Measurements from ENCODE around the gene LRRC4C.

Gene LRRC4C

DNA sequence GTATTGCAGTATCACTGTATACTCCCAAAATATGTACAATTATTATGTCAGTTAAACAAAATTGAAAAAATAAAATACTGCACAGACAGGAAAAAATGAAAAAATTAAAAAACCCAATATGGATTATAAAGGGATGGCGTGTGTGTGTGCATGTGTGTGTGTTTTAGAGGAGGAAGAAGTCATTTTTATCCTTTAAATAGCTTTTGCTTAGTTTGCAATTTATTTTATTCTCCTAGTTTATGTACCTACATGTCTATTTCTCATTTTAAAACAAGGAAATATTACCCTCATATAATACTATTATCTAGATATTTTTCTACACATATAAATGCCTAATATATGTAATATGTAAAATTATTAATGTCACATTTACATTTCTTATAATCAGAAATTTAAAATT is 1144.3 kb downstream of the LRRC4C start:
- H3K9ac ChIP-seq (ENCODE audit: low read depth, low read length, poor library complexity), result no peak overlapping the region
- WGBS, 2 donors (ENCODE audit: extremely low coverage in 2 of 2, insufficient read length in 2 of 2, insufficient replicate concordance in 1 of 2), result no CpG with 5 or more reads among the region's 1 CpG
- H4K91ac ChIP-seq (ENCODE audit: low read depth, low read length, poor library complexity), result no peak overlapping the region

DNA sequence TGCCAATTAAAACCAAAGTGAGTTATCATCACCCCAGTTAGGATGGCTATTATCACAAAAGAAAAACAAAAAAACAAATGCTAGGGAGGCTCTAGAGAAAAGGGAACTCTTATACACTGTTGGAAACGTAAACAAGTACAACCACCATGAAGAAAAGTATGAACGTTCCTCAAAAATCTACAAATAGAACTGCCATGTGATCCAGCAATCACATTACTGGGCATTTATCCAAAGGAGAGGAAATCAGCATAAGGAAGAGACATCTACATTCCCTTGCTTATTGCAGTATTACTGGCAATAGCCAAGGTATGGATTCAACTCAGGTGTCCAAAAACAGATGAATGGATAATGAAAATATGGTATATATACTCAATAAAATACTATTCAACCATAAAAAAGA is 1145.1 kb downstream of the LRRC4C start:
- DNase-seq (ENCODE audit: low spot score), result no peak
- H3K4me3 ChIP-seq (ENCODE audit: low read length in 2 of 2), result no peak overlapping the region

More for the DNA sequence above, 1144.3 kb downstream of the LRRC4C start:
- no peak for DNase-seq (ENCODE audit: low spot score)
- H2AK5ac ChIP-seq (ENCODE audit: low read depth, low read length), result no peak overlapping the region
- H2BK120ac ChIP-seq (ENCODE audit: low read depth, low read length), result no peak overlapping the region
- no peak overlapping the region for H2BK15ac ChIP-seq (ENCODE audit: low read length)
- no peak overlapping the region for H3K23ac ChIP-seq (ENCODE audit: low read depth, low read length, poor library complexity)
- H3K27ac ChIP-seq (replicated peaks; ENCODE audit: low read length), result no peak overlapping the region
- H3K36me3 ChIP-seq (replicated peaks in 1 of 2; ENCODE audit: control insufficient read depth in 2 of 2, insufficient read depth in 2 of 2, low read length in 2 of 2), result no peaks in the 10 kb centered on the region
- no peak overlapping the region for H2BK5ac ChIP-seq (ENCODE audit: low read length)
- no peak overlapping the region for H3K4me2 ChIP-seq (ENCODE audit: insufficient read depth, low read length, poor library complexity, severe bottlenecking)
- no peak overlapping the region for H3K4ac ChIP-seq (ENCODE audit: low read length)
- no peak overlapping the region for H4K8ac ChIP-seq (ENCODE audit: low read depth, low read length)
- H3K9me3 ChIP-seq (replicated peaks in 1 of 2; ENCODE audit: control insufficient read depth in 2 of 2, insufficient read depth in 1 of 2, low read depth in 1 of 2, low read length in 2 of 2), result no peaks in the 10 kb centered on the region
- no peaks in the 10 kb centered on the region for H3K4me1 ChIP-seq (ENCODE audit: control insufficient read depth in 2 of 2, insufficient read depth in 1 of 2, low read depth in 1 of 2, low read length in 2 of 2)
- no peaks in the 10 kb centered on the region for H3K79me1 ChIP-seq (ENCODE audit: low read depth, low read length)
- no peak overlapping the region for H3K4me3 ChIP-seq (ENCODE audit: low read length in 2 of 2)
- no peak overlapping the region for H3K14ac ChIP-seq (ENCODE audit: low read length)
- no peak overlapping the region for H2AFZ ChIP-seq (ENCODE audit: low read length)
- H3K18ac ChIP-seq (ENCODE audit: low read length), result no peak overlapping the region
- H3K27me3 ChIP-seq (ENCODE audit: control insufficient read depth in 3 of 3, insufficient read depth in 3 of 3, low read depth in 1 of 3, low read length in 3 of 3), result no peaks in the 10 kb centered on the region
- H2BK12ac ChIP-seq (ENCODE audit: low read length), result no peak overlapping the region

DNA sequence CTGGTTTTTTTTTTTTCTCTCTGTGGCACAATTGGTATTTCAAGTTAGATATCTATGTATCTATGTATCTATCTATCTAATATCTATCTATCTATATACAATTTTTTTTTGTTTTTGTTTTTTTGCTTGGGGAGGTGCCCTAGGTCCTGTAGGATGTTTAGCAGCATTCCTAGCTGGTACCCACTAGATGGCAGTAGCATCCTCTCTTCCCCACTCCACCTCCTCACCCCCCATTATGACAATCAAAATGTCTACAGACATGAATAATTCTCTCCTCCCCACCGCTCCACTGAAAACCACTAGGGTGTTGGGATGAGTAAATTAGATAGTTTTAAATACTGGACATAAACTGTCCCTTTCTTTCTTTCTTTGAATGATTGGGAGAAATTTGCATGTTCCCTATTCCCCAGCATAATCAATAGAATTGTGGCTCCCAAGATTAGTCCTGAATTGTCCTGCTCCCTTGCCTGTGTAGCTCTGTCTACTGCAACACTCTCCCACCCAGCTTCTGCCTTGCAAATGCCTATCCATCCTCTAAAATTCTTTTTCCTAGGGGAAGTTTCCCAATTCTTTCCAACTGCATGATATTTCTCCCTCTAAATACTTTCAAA is 1152.4 kb downstream of the LRRC4C start:
- no peaks in the 10 kb centered on the region for H3K79me1 ChIP-seq (ENCODE audit: low read depth, low read length)
- H2BK15ac ChIP-seq (ENCODE audit: low read length), result no peak overlapping the region
- H2BK120ac ChIP-seq (ENCODE audit: low read depth, low read length), result no peak overlapping the region
- no peaks in the 10 kb centered on the region for H3K9me3 ChIP-seq (replicated peaks in 1 of 2; ENCODE audit: control insufficient read depth in 2 of 2, insufficient read depth in 1 of 2, low read depth in 1 of 2, low read length in 2 of 2)
- WGBS, 2 donors (ENCODE audit: extremely low coverage in 2 of 2, insufficient read length in 2 of 2, insufficient replicate concordance in 1 of 2), result no CpG with 5 or more reads among the region's 1 CpG
- no peak overlapping the region for H2BK12ac ChIP-seq (ENCODE audit: low read length)
- H3K18ac ChIP-seq (ENCODE audit: low read length), result no peak overlapping the region
- H2AK5ac ChIP-seq (ENCODE audit: low read depth, low read length), result no peak overlapping the region
- H3K27me3 ChIP-seq (ENCODE audit: control insufficient read depth in 3 of 3, insufficient read depth in 3 of 3, low read depth in 1 of 3, low read length in 3 of 3), result no peaks in the 10 kb centered on the region
- H3K9ac ChIP-seq (ENCODE audit: low read depth, low read length, poor library complexity), result no peak overlapping the region
- H3K4ac ChIP-seq (ENCODE audit: low read length), result no peak overlapping the region
- H4K91ac ChIP-seq (ENCODE audit: low read depth, low read length, poor library complexity), result no peak overlapping the region
- DNase-seq (ENCODE audit: low spot score), result peak; percentile 11
- no peak overlapping the region for H3K23ac ChIP-seq (ENCODE audit: low read depth, low read length, poor library complexity)
- H3K14ac ChIP-seq (ENCODE audit: low read length), result no peak overlapping the region
- H3K36me3 ChIP-seq (replicated peaks in 1 of 2; ENCODE audit: control insufficient read depth in 2 of 2, insufficient read depth in 2 of 2, low read length in 2 of 2), result no peaks in the 10 kb centered on the region
- no peaks in the 10 kb centered on the region for H3K4me1 ChIP-seq (ENCODE audit: control insufficient read depth in 2 of 2, insufficient read depth in 1 of 2, low read depth in 1 of 2, low read length in 2 of 2)
- H2AFZ ChIP-seq (ENCODE audit: low read length), result peak overlapping the region; percentile 38
- no peak overlapping the region for H2BK5ac ChIP-seq (ENCODE audit: low read length)
- no peak overlapping the region for H3K27ac ChIP-seq (replicated peaks; ENCODE audit: low read length)
- H4K8ac ChIP-seq (ENCODE audit: low read depth, low read length), result no peak overlapping the region
- no peak overlapping the region for H3K4me2 ChIP-seq (ENCODE audit: insufficient read depth, low read length, poor library complexity, severe bottlenecking)
- H3K4me3 ChIP-seq (ENCODE audit: low read length in 2 of 2), result no peak overlapping the region

More for the DNA sequence above, 1145.1 kb downstream of the LRRC4C start:
- Histone ChIP-seq H3K27ac (replicated peaks; ENCODE audit: low read length) (no peak overlapping the region), H3K9me3 (replicated peaks in 1 of 2; ENCODE audit: control insufficient read depth in 2 of 2, insufficient read depth in 1 of 2, low read depth in 1 of 2, low read length in 2 of 2) (no peaks in the 10 kb centered on the region), H3K4me1 (ENCODE audit: control insufficient read depth in 2 of 2, insufficient read depth in 1 of 2, low read depth in 1 of 2, low read length in 2 of 2) (no peaks in the 10 kb centered on the region), H3K36me3 (replicated peaks in 1 of 2; ENCODE audit: control insufficient read depth in 2 of 2, insufficient read depth in 2 of 2, low read length in 2 of 2) (no peaks in the 10 kb centered on the region), H2BK15ac (ENCODE audit: low read length) (no peak overlapping the region), H3K18ac (ENCODE audit: low read length) (no peak overlapping the region), H3K79me1 (ENCODE audit: low read depth, low read length) (no peaks in the 10 kb centered on the region), H3K27me3 (ENCODE audit: control insufficient read depth in 3 of 3, insufficient read depth in 3 of 3, low read depth in 1 of 3, low read length in 3 of 3) (no peaks in the 10 kb centered on the region), H2BK120ac (ENCODE audit: low read depth, low read length) (no peak overlapping the region), H2AK5ac (ENCODE audit: low read depth, low read length) (no peak overlapping the region), H3K9ac (ENCODE audit: low read depth, low read length, poor library complexity) (no peak overlapping the region), H2AFZ (ENCODE audit: low read length) (no peak overlapping the region), H2BK12ac (ENCODE audit: low read length) (no peak overlapping the region), H3K4me2 (ENCODE audit: insufficient read depth, low read length, poor library complexity, severe bottlenecking) (no peak overlapping the region), H3K4ac (ENCODE audit: low read length) (no peak overlapping the region), H3K14ac (ENCODE audit: low read length) (no peak overlapping the region), H4K8ac (ENCODE audit: low read depth, low read length) (no peak overlapping the region), H4K91ac (ENCODE audit: low read depth, low read length, poor library complexity) (no peak overlapping the region), H2BK5ac (ENCODE audit: low read length) (no peak overlapping the region), H3K23ac (ENCODE audit: low read depth, low read length, poor library complexity) (no peak overlapping the region)
- no CpG with 5 or more reads among the region's 2 CpGs for WGBS, 2 donors (ENCODE audit: extremely low coverage in 2 of 2, insufficient read length in 2 of 2, insufficient replicate concordance in 1 of 2)

DNA sequence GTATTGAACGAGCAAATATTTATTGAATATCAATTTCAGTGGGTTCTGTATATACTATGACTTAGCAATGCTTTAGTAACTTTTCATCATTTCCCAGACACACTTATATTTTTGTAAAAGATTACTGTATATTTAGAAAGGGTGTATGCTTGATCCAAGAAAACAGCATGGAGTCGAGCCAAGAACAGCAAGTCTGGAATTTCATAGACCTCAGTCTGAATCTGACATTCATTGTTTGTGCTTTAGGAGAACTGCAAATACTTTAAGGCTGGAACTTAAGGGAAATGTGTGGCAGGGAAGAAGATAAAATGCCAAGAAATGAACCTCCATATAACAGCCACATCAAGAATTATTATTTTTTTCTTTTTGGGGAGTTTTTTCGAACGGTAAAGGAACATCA is 1156.8 kb downstream of the LRRC4C start:
- no peak overlapping the region for H3K4me3 ChIP-seq (ENCODE audit: low read length in 2 of 2)
- H2AK5ac ChIP-seq (ENCODE audit: low read depth, low read length), result no peak overlapping the region
- H2AFZ ChIP-seq (ENCODE audit: low read length), result no peak overlapping the region

More for the DNA sequence above, 1156.8 kb downstream of the LRRC4C start:
- H3K4me1 ChIP-seq (ENCODE audit: control insufficient read depth in 2 of 2, insufficient read depth in 1 of 2, low read depth in 1 of 2, low read length in 2 of 2), result no peaks in the 10 kb centered on the region
- no peak overlapping the region for H2BK12ac ChIP-seq (ENCODE audit: low read length)
- no peaks in the 10 kb centered on the region for H3K9me3 ChIP-seq (replicated peaks in 1 of 2; ENCODE audit: control insufficient read depth in 2 of 2, insufficient read depth in 1 of 2, low read depth in 1 of 2, low read length in 2 of 2)
- H3K9ac ChIP-seq (ENCODE audit: low read depth, low read length, poor library complexity), result no peak overlapping the region
- H2BK120ac ChIP-seq (ENCODE audit: low read depth, low read length), result no peak overlapping the region
- H3K79me1 ChIP-seq (ENCODE audit: low read depth, low read length), result no peaks in the 10 kb centered on the region
- no peak overlapping the region for H3K23ac ChIP-seq (ENCODE audit: low read depth, low read length, poor library complexity)
- H2BK5ac ChIP-seq (ENCODE audit: low read length), result no peak overlapping the region
- H3K14ac ChIP-seq (ENCODE audit: low read length), result no peak overlapping the region
- H3K4ac ChIP-seq (ENCODE audit: low read length), result no peak overlapping the region
- no peak for DNase-seq (ENCODE audit: low spot score)
- H3K27ac ChIP-seq (replicated peaks; ENCODE audit: low read length), result no peak overlapping the region
- H4K91ac ChIP-seq (ENCODE audit: low read depth, low read length, poor library complexity), result no peak overlapping the region
- no peaks in the 10 kb centered on the region for H3K27me3 ChIP-seq (ENCODE audit: control insufficient read depth in 3 of 3, insufficient read depth in 3 of 3, low read depth in 1 of 3, low read length in 3 of 3)
- no peak overlapping the region for H3K18ac ChIP-seq (ENCODE audit: low read length)
- no peak overlapping the region for H3K4me2 ChIP-seq (ENCODE audit: insufficient read depth, low read length, poor library complexity, severe bottlenecking)
- no peaks in the 10 kb centered on the region for H3K36me3 ChIP-seq (replicated peaks in 1 of 2; ENCODE audit: control insufficient read depth in 2 of 2, insufficient read depth in 2 of 2, low read length in 2 of 2)
- no peak overlapping the region for H2BK15ac ChIP-seq (ENCODE audit: low read length)
- WGBS, 2 donors (ENCODE audit: extremely low coverage in 2 of 2, insufficient read length in 2 of 2, insufficient replicate concordance in 1 of 2), result no CpG with 5 or more reads among the region's 4 CpGs
- H4K8ac ChIP-seq (ENCODE audit: low read depth, low read length), result no peak overlapping the region
